K562 (cell line): Measurements from ENCODE around the gene HCN3.

Source experiments
- DPF2 ChIP-seq: fragments of 450-650 bp; IDR thresholded peaks from 2 replicates; pipeline ENCODE4 v1.6.1; 2016
- KAT7 ChIP-seq: sonication (generic); formaldehyde crosslinking; IDR thresholded peaks from 2 replicates; pipeline ENCODE4 v1.8.0; 2022; ENCODE audit warnings: missing genetic modification reagents, mild to moderate bottlenecking, borderline replicate concordance
- MYC ChIP-seq, 2 experiments: fragments of 250-450 bp in 1 of 2; sonication (Bioruptor Pico) in 1 of 2; IDR thresholded peaks; 2 replicates each; pipeline versions ENCODE4 v1.5.1 to v1.6.1; 2012 to 2021; ENCODE audit warnings: low read depth in 2 of 2, borderline replicate concordance in 1 of 2, improper control_type of control experiment in 1 of 2, low read length in 1 of 2, mild to moderate bottlenecking in 1 of 2, moderate library complexity in 1 of 2
- RAD21 ChIP-seq, 2 experiments: fragments of 250-450 bp in 1 of 2; fragments of 450-650 bp in 1 of 2; sonication (Bioruptor Pico) in 1 of 2; formaldehyde crosslinking in 1 of 2; IDR thresholded peaks in 1 of 2; conservative IDR thresholded peaks in 1 of 2; 2 replicates each; pipeline versions ENCODE4 v1.4.0 to v1.8.0; 2020 to 2022; ENCODE audit warnings: mild to moderate bottlenecking in 2 of 2, moderate library complexity in 1 of 2
- RBM34 ChIP-seq: fragments of 200-400 bp; formaldehyde crosslinking; IDR thresholded peaks from 2 replicates; pipeline ENCODE4 v1.6.1; 2018; ENCODE audit warnings: low read length, borderline replicate concordance; ENCODE audit not compliant: insufficient read depth
- SETDB1 ChIP-seq: IDR thresholded peaks from one replicate; pipeline ENCODE4 v1.6.1; 2012; ENCODE audit warnings: low read length, control low read depth, inconsistent platforms
- SRSF7 ChIP-seq: fragments of 200-400 bp; formaldehyde crosslinking; optimal IDR thresholded peaks from 2 replicates; pipeline ENCODE3; 2017; ENCODE audit warnings: mild to moderate bottlenecking, low read depth, low read length
- YY1 ChIP-seq, 3 experiments: IDR thresholded peaks; 2 replicates each; pipeline ENCODE4 v1.6.1; 2011; ENCODE audit warnings: low read length in 2 of 3, mild to moderate bottlenecking in 2 of 3, moderate library complexity in 2 of 3, borderline replicate concordance in 1 of 3, control low read depth in 1 of 3, low read depth in 1 of 3; ENCODE audit not compliant: insufficient read depth in 3 of 3, insufficient replicate concordance in 2 of 3, control insufficient read depth in 1 of 3, insufficient read length in 1 of 3; ENCODE audit errors: extremely low read depth in 1 of 3
- ZNF232 ChIP-seq: sonication (generic); formaldehyde crosslinking; IDR thresholded peaks from 2 replicates; pipeline ENCODE4 v1.8.0; 2022; ENCODE audit warnings: mild to moderate bottlenecking, missing genetic modification reagents

- no peak for TF ChIP-seq DPF2
- TF ChIP-seq RBM34: no peak
- TF ChIP-seq YY1 (IDR thresholded peaks at IDR 0.05; ENCODE audit: borderline replicate concordance in 1 of 3, control insufficient read depth in 1 of 3, extremely low read depth in 1 of 3, insufficient read depth in 3 of 3, insufficient read length in 1 of 3, insufficient replicate concordance in 2 of 3, low read depth in 1 of 3, low read length in 2 of 3): no peak
- no peak for TF ChIP-seq MYC (IDR thresholded peaks at IDR 0.05; ENCODE audit: low read depth, low read length)
- TF ChIP-seq MYC (CRISPR knock-in tag; IDR thresholded peaks at IDR 0.05; ENCODE audit: borderline replicate concordance, low read depth): no peak
- no peak for TF ChIP-seq SRSF7
- no peak for TF ChIP-seq ZNF232 (CRISPR knock-in tag)
- TF ChIP-seq RAD21 (CRISPR knock-in tag; conservative IDR thresholded peaks at IDR 0.05 in 1 of 2, IDR thresholded peaks at IDR 0.05 in 1 of 2): no peak
- no peak for TF ChIP-seq SETDB1
- no peak for TF ChIP-seq KAT7
Measured at GRCh38 chr1:155334962-155335361, 57.7 kb downstream of the HCN3 start.
